IMR-90 (cell line): ENCODE measurements around the gene MSL3B.

Experiments
- ATAC-seq: fragments of 200-7000 bp; cut with Tn5 transposase; 2 replicates; pipeline ENCODE4 v1.9.1; 2020; ENCODE audit warnings: low read depth, mild to moderate bottlenecking, moderate library complexity
- BruUV-seq: library from RNA; stranded (reverse); fragments of 400-500 nt; replicated peaks from 2 replicates; lab custom pipeline; 2021; lab: Mats Ljungman, UMichigan
- CTCF ChIA-PET: fragments of 300-600 bp; formaldehyde crosslinking; extraction: SDS; loops from one replicate; lab custom pipeline; 2021; ENCODE audit warnings: antibody characterized with exemption; lab: Yijun Ruan, JAX
- POLR2A ChIA-PET: fragments of 300-600 bp; sonication (Branson Sonifier 250); formaldehyde crosslinking; loops from one replicate; lab custom pipeline; 2022; ENCODE audit warnings: antibody characterized with exemption; ENCODE audit not compliant: unreplicated experiment; lab: Charles Lee
- DNase-seq: peaks from one replicate; pipeline ENCODE4 v3.0.0; 2013
- H2AFZ ChIP-seq: replicated peaks from 2 replicates; pipeline ENCODE3; 2013; ENCODE audit warnings: low read length, mild to moderate bottlenecking; ENCODE audit not compliant: poor library complexity
- H2AK5ac ChIP-seq: 2 replicates; pipeline ENCODE4 v1.6.1; 2013; ENCODE audit warnings: low read depth, low read length, inconsistent platforms
- H2AK9ac ChIP-seq: replicated peaks from 2 replicates; pipeline ENCODE3; 2013; ENCODE audit warnings: mild to moderate bottlenecking, low read depth, low read length, moderate library complexity; ENCODE audit not compliant: poor library complexity
- H2BK120ac ChIP-seq: 2 replicates; pipeline ENCODE4 v1.6.1; 2013; ENCODE audit warnings: low read depth, low read length, inconsistent platforms
- H2BK15ac ChIP-seq: 3 replicates; pipeline ENCODE4 v1.6.1; 2013; ENCODE audit warnings: low read depth, low read length, inconsistent platforms
- H2BK20ac ChIP-seq: 2 replicates; pipeline ENCODE4 v1.6.1; 2013; ENCODE audit warnings: low read depth, mild to moderate bottlenecking, inconsistent platforms, low read length, moderate library complexity
- H2BK5ac ChIP-seq: 2 replicates; pipeline ENCODE4 v1.6.1; 2013; ENCODE audit warnings: mild to moderate bottlenecking, low read depth, low read length, inconsistent platforms; ENCODE audit not compliant: poor library complexity, severe bottlenecking
- H3K14ac ChIP-seq: replicated peaks from 2 replicates; pipeline ENCODE4 v1.6.1; 2013; ENCODE audit warnings: low read depth, low read length, inconsistent platforms
- H3K18ac ChIP-seq: 2 replicates; pipeline ENCODE4 v1.6.1; 2013; ENCODE audit warnings: low read depth, low read length, control low read depth
- H3K23ac ChIP-seq: 2 replicates; pipeline ENCODE4 v1.6.1; 2013; ENCODE audit warnings: low read depth, low read length, inconsistent platforms
- H3K27ac ChIP-seq: 2 replicates; pipeline ENCODE4 v1.5.1; 2013; ENCODE audit warnings: mild to moderate bottlenecking, control low read depth, low read length; ENCODE audit not compliant: insufficient read depth
- H3K27me3 ChIP-seq: 2 replicates; pipeline ENCODE4 v1.6.1; 2013; ENCODE audit warnings: low read length; ENCODE audit not compliant: control insufficient read depth, insufficient read depth
- H3K36me3 ChIP-seq: 2 replicates; pipeline ENCODE4 v1.6.1; 2013; ENCODE audit warnings: low read length, mixed read lengths; ENCODE audit not compliant: control insufficient read depth, insufficient read depth
- H3K4ac ChIP-seq: 2 replicates; pipeline ENCODE4 v1.6.1; 2013; ENCODE audit warnings: low read depth, low read length, inconsistent platforms
- H3K4me1 ChIP-seq: 2 replicates; pipeline ENCODE4 v1.6.1; 2013; ENCODE audit warnings: low read length, mixed read lengths; ENCODE audit not compliant: control insufficient read depth, insufficient read depth
- H3K4me2 ChIP-seq: 2 replicates; pipeline ENCODE4 v1.6.1; 2013; ENCODE audit warnings: low read depth, mild to moderate bottlenecking, control low read depth, low read length, moderate library complexity
- H3K4me3 ChIP-seq: 2 replicates; pipeline ENCODE4 v1.5.1; 2013; ENCODE audit warnings: low read depth, mild to moderate bottlenecking, control low read depth, low read length, moderate library complexity; ENCODE audit not compliant: insufficient read depth
- H3K56ac ChIP-seq: 2 replicates; pipeline ENCODE4 v1.6.1; 2013; ENCODE audit warnings: low read length, inconsistent platforms; ENCODE audit not compliant: insufficient read depth; ENCODE audit errors: extremely low read depth
- H3K79me1 ChIP-seq, 2 experiments: 2 replicates each; pipeline ENCODE4 v1.6.1; 2013; ENCODE audit warnings: low read length in 2 of 2, inconsistent platforms in 1 of 2, low read depth in 1 of 2
- H3K9ac ChIP-seq: 2 replicates; pipeline ENCODE4 v1.6.1; 2013; ENCODE audit warnings: low read depth, low read length, control low read depth
- H3K9me1 ChIP-seq: 2 replicates; pipeline ENCODE4 v1.6.1; 2013; ENCODE audit warnings: low read length, inconsistent platforms; ENCODE audit not compliant: insufficient read depth
- H3K9me3 ChIP-seq: 2 replicates; pipeline ENCODE4 v1.6.1; 2013; ENCODE audit warnings: low read length; ENCODE audit not compliant: control insufficient read depth, insufficient read depth
- H4K20me1 ChIP-seq: 2 replicates; pipeline ENCODE4 v1.6.1; 2013; ENCODE audit warnings: low read length, inconsistent platforms; ENCODE audit not compliant: insufficient read depth
- H4K5ac ChIP-seq: 2 replicates; pipeline ENCODE4 v1.6.1; 2013; ENCODE audit warnings: mild to moderate bottlenecking, low read depth, low read length, control low read depth
- H4K8ac ChIP-seq, 2 experiments: 2 replicates each; pipeline ENCODE4 v1.6.1; 2013; ENCODE audit warnings: low read depth in 2 of 2, low read length in 2 of 2, control low read depth in 1 of 2, inconsistent platforms in 1 of 2
- H4K91ac ChIP-seq: 2 replicates; pipeline ENCODE4 v1.6.1; 2013; ENCODE audit warnings: low read depth, low read length, inconsistent platforms; ENCODE audit not compliant: insufficient read depth
- CEBPB ChIP-seq: IDR thresholded peaks from 2 replicates; pipeline ENCODE4 v1.6.1; 2012; ENCODE audit warnings: low read depth, low read length, improper control_type of control experiment
- MAFK ChIP-seq: IDR thresholded peaks from 2 replicates; pipeline ENCODE4 v1.6.1; 2012; ENCODE audit warnings: low read depth, low read length, improper control_type of control experiment
- NFE2L2 ChIP-seq: fragments of 150-350 bp; IDR thresholded peaks from 2 replicates; pipeline ENCODE4 v1.6.1; 2016; ENCODE audit warnings: low read depth, mild to moderate bottlenecking, low read length
- RCOR1 ChIP-seq: IDR thresholded peaks from 2 replicates; pipeline ENCODE4 v1.6.1; 2012; ENCODE audit warnings: mild to moderate bottlenecking, low read length, improper control_type of control experiment; ENCODE audit not compliant: insufficient replicate concordance
- WGBS, 2 experiments: methylation state at CpG; one replicate each; pipeline versions ENCODE4 v1.1.5 to v1.1.7; 2013; ENCODE audit warnings: missing lambda C conversion rate in 2 of 2; ENCODE audit not compliant: insufficient read length in 1 of 2; ENCODE audit errors: extremely low coverage in 2 of 2; 5-methylcytosine and 5-hydroxymethylcytosine counted together
- dilution Hi-C: fragments of 300-500 bp; cut with HindIII; formaldehyde crosslinking; loops from one replicate; pipeline ENCODE4 v1.14.3; 2018; ENCODE audit warnings: low sequenced_read_pairs; ENCODE audit not compliant: unreplicated experiment
- in situ Hi-C: fragments of 300-500 bp; cut with MboI; formaldehyde crosslinking; loops from 3 replicates; pipeline ENCODE4 v1.14.3; 2019; ENCODE audit warnings: low sequenced_read_pairs, inconsistent platforms, mixed read lengths
- intact Hi-C: fragments of 100-400 bp; cut with micrococcal nuclease; formaldehyde crosslinking; loops from 2 replicates; pipeline ENCODE4 v1.10.0; 2022
- TF ChIP-seq, protein P1 (sequence below): fragments of 150-350 bp; IDR thresholded peaks from 2 replicates; pipeline ENCODE4 v1.6.1; 2016; ENCODE audit warnings: low read depth, mild to moderate bottlenecking, low read length, moderate library complexity, borderline replicate concordance

MSL3B gene

DNA sequence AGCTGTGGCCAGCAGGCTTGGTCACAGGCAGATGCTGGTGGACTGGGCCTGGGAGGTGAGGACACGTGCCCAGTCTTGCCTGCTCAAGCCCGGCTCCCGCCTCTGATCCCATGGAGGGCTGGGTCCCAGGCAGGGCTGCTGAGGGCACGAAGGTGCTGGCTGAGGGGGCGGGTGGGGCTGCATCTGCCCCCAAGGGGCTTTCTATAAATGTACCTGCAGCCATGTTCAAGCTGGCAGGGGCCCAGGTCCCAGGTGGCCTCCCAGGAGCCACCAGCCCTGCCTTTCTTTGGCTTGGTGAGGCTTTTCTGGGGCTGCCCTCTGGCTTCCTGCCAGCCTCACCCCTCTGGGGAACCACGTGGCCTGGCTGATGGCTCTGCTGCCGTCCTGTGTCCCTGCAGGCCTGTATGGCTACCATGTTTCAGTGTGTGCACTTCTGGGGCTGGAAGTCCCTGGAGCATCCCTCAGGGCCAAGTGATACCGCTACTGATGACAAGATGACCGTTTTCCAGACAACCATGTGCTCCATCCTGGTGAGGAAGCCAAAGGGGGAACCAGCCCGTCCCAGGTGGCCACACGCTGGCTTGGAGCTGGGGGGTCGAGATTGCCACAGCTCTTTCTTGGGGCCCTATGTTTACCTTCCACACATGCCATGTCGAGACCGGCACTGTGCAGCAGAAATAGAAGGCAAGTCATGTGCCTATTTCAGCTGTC is 37.0 kb downstream of the MSL3B start:
- Histone ChIP-seq H3K18ac (no peak overlapping the region), H3K9ac (no peak overlapping the region), H3K9me3 (no peaks in the 10 kb centered on the region), H2AK9ac (no peak overlapping the region), H3K4me2 (no peak overlapping the region), H3K27ac (no peak overlapping the region), H2BK15ac (no peak overlapping the region), H2AK5ac (no peak overlapping the region), H2BK5ac (no peak overlapping the region), H3K4me1 (peaks cover 3% of the 10 kb centered on the region), H4K20me1 (no peaks in the 10 kb centered on the region), H3K4me3 (no peak overlapping the region), H3K56ac (no peak overlapping the region), H3K14ac (no peak overlapping the region), H3K9me1 (no peaks in the 10 kb centered on the region), H3K36me3 (no peaks in the 10 kb centered on the region; the same call in 1 of the 2 replicates), H2AFZ (peak overlapping the region; percentile 37), H4K8ac (no peak overlapping the region), H3K4ac (no peak overlapping the region), H3K23ac (no peak overlapping the region), H4K91ac (no peak overlapping the region), H3K79me1 (peaks cover 8 to 26% of the 10 kb centered on the region in 2 experiments), H3K27me3 (no peaks in the 10 kb centered on the region), H2BK20ac (no peak overlapping the region), H2BK120ac (no peak overlapping the region), H4K5ac (no peak overlapping the region)
- no TSS peak for BruUV-seq
- POLR2A ChIA-PET = no interaction called here
- dilution Hi-C loops (no loop called here), in situ Hi-C loops (loop anchor here (25.0 kb wide), 1 partner anchor 369 kb away; no protein-coding TSS in a partner anchor), intact Hi-C loops (no loop called here)
- TF ChIP-seq, protein P1, sequence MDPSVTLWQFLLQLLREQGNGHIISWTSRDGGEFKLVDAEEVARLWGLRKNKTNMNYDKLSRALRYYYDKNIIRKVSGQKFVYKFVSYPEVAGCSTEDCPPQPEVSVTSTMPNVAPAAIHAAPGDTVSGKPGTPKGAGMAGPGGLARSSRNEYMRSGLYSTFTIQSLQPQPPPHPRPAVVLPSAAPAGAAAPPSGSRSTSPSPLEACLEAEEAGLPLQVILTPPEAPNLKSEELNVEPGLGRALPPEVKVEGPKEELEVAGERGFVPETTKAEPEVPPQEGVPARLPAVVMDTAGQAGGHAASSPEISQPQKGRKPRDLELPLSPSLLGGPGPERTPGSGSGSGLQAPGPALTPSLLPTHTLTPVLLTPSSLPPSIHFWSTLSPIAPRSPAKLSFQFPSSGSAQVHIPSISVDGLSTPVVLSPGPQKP = no peak
- TF ChIP-seq MAFK = no peak
- TF ChIP-seq CEBPB = no peak
- no peak for TF ChIP-seq RCOR1
- TF ChIP-seq NFE2L2 = no peak
- no peak for DNase-seq
- WGBS, 2 experiments = 77% methylated on average over 6 of the region's 14 CpGs; no CpG with 5 or more reads in 1 of the 2 experiments
- CTCF ChIA-PET = no interaction called here
- ATAC-seq = no peak
